ENCODE data around the gene RASL11B. TPM values are rescaled to one million over a fixed set of nuclear protein-coding genes. Genes with fewer than 3 reads are reported as not detected.

The RASL11B gene
- total and polyA plus RNA-seq, 9 of the 15 experiments (the other 6 are each of a cell fraction or from before 2014, with no cell fraction given) = 0.24 to 1.5 (median 0.53) TPM

DNA sequence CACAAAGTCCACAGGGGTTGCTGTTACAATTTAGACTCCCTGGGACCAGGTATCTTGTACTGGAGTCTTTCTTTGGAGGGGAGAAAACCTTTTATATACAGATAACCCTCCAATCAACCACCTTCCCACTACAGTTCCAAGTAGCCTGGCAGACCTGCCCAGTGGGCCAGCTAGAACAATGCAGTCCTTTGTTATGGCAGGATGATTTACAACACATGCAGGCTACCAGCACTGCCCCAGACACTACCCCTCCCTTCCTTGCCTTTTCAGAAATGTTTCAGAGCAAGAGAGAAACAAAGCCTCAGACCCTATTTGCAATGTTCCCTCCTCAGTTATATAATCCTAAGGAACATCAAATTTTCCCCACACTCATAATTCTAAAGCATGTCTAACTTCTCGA is 11.1 kb downstream of the RASL11B start:
- H3K27ac ChIP-seq (ENCODE audit: extremely low read depth, low read depth, low read length) = no peak overlapping the region
- CTCF ChIA-PET (ENCODE audit: low intra/inter-chr PET ratio) = no interaction called here
- H3K4me2 ChIP-seq (ENCODE audit: insufficient read depth, low read length) = no peak overlapping the region
- no peaks in the 10 kb centered on the region for H3K9me1 ChIP-seq (ENCODE audit: control insufficient read depth, insufficient read depth, low read length)
- no peaks in the 10 kb centered on the region for H3K79me2 ChIP-seq (ENCODE audit: control insufficient read depth, insufficient read depth, low read length)
- POLR2A ChIA-PET = no interaction called here
- H3K4me1 ChIP-seq (replicated peaks in 1 of 2; ENCODE audit: control insufficient read depth in 2 of 2, insufficient read depth in 2 of 2, low read length in 2 of 2) = peaks cover 0 to 7% of the 10 kb centered on the region in 2 experiments; a peak in 1 of 5 replicates
- ATAC-seq (no peak), DNase-seq (ENCODE audit: extremely low read depth in 1 of 4, low spot score in 3 of 4) (no peak), FAIRE-seq (no peak)
- no peak overlapping the region for H3K4me3 ChIP-seq
- no peak for TF ChIP-seq TAF15 (IDR thresholded peaks at IDR 0.05; ENCODE audit: low read depth, low read length)
- no TSS peak for BruUV-seq (replicated peaks)
- intact Hi-C loops (cut with micrococcal nuclease) (no loop called here), in situ Hi-C loops (cut with MboI) (no loop called here)
- no peak overlapping the region for H3K9ac ChIP-seq (ENCODE audit: insufficient read depth in 1 of 2, low read depth in 2 of 2, low read length in 2 of 2)
- H3K9me3 ChIP-seq (replicated peaks; ENCODE audit: control insufficient read depth, insufficient read depth, low read depth, low read length) = no peaks in the 10 kb centered on the region
- H2AFZ ChIP-seq (ENCODE audit: low read depth, low read length) = no peak overlapping the region
- H4K20me1 ChIP-seq (replicated peaks; ENCODE audit: control insufficient read depth, insufficient read depth, low read length) = no peaks in the 10 kb centered on the region
- H3K27me3 ChIP-seq (ENCODE audit: control insufficient read depth in 2 of 2, insufficient read depth in 2 of 2, low read length in 2 of 2) = no peaks in the 10 kb centered on the region
- H3K36me3 ChIP-seq (ENCODE audit: control insufficient read depth, insufficient read depth, low read length) = no peaks in the 10 kb centered on the region
- 42% methylated on average over 1 of the region's 1 CpG for WGBS (ENCODE audit: insufficient coverage, low coverage, missing lambda C conversion rate)

GRCh38 chr4:52873861-52874343 is 11.8 kb downstream of the RASL11B start:
- no peaks in the 10 kb centered on the region for H4K20me1 ChIP-seq (replicated peaks; ENCODE audit: control insufficient read depth, insufficient read depth, low read length)
- H3K4me3 ChIP-seq = no peak overlapping the region
- H3K27ac ChIP-seq (ENCODE audit: extremely low read depth, low read depth, low read length) = no peak overlapping the region
- POLR2A ChIA-PET = no interaction called here
- no peak for DNase-seq (ENCODE audit: extremely low read depth in 1 of 4, low spot score in 3 of 4)
- 77% methylated on average over 9 of the region's 10 CpGs for WGBS (ENCODE audit: insufficient coverage, low coverage, missing lambda C conversion rate)
- no peaks in the 10 kb centered on the region for H3K9me3 ChIP-seq (replicated peaks; ENCODE audit: control insufficient read depth, insufficient read depth, low read depth, low read length)
- no peak for ATAC-seq
- no peak overlapping the region for H2AFZ ChIP-seq (ENCODE audit: low read depth, low read length)
- no peaks in the 10 kb centered on the region for H3K79me2 ChIP-seq (ENCODE audit: control insufficient read depth, insufficient read depth, low read length)
- no TSS peak for BruUV-seq (replicated peaks)
- no peak for FAIRE-seq
- no peak overlapping the region for H3K4me2 ChIP-seq (ENCODE audit: insufficient read depth, low read length)
- CTCF ChIA-PET (ENCODE audit: low intra/inter-chr PET ratio) = no interaction called here
- H3K27me3 ChIP-seq (ENCODE audit: control insufficient read depth in 2 of 2, insufficient read depth in 2 of 2, low read length in 2 of 2) = no peaks in the 10 kb centered on the region
- H3K36me3 ChIP-seq (ENCODE audit: control insufficient read depth, insufficient read depth, low read length) = no peaks in the 10 kb centered on the region
- H3K9me1 ChIP-seq (ENCODE audit: control insufficient read depth, insufficient read depth, low read length) = no peaks in the 10 kb centered on the region
- in situ Hi-C loops (cut with MboI) (no loop called here), intact Hi-C loops (cut with micrococcal nuclease) (no loop called here)
- H3K9ac ChIP-seq (ENCODE audit: insufficient read depth in 1 of 2, low read depth in 2 of 2, low read length in 2 of 2) = no peak overlapping the region
- H3K4me1 ChIP-seq (replicated peaks in 1 of 2; ENCODE audit: control insufficient read depth in 2 of 2, insufficient read depth in 2 of 2, low read length in 2 of 2) = peaks cover 0 to 7% of the 10 kb centered on the region in 2 experiments; a peak in 1 of 5 replicates
- no peak for TF ChIP-seq MCM7 (IDR thresholded peaks at IDR 0.05)
- TF ChIP-seq MTA2 (IDR thresholded peaks at IDR 0.05; ENCODE audit: low read depth) = no peak
- no peak for TF ChIP-seq ZNF146 (CRISPR knock-in tag; IDR thresholded peaks at IDR 0.05; ENCODE audit: unreplicated experiment)
- no peak for TF ChIP-seq RBBP5 (IDR thresholded peaks at IDR 0.05; ENCODE audit: borderline replicate concordance, insufficient read depth, low read length, poor library complexity, severe bottlenecking)
- TF ChIP-seq ZNF75A (CRISPR knock-in tag; IDR thresholded peaks at IDR 0.05) = no peak
- no peak for TF ChIP-seq CHCHD3 (CRISPR knock-in tag; IDR thresholded peaks at IDR 0.05)
- TF ChIP-seq KAT8 (IDR thresholded peaks at IDR 0.05; ENCODE audit: low read depth) = no peak
- TF ChIP-seq POLR3G (IDR thresholded peaks at IDR 0.05; ENCODE audit: extremely low read depth, insufficient read length, insufficient replicate concordance) = no peak
- TF ChIP-seq CTBP1 (IDR thresholded peaks at IDR 0.05; ENCODE audit: borderline replicate concordance) = no peak
- no peak for TF ChIP-seq ZBTB5 (IDR thresholded peaks at IDR 0.05)
- no peak for TF ChIP-seq CREB1 (IDR thresholded peaks at IDR 0.05)
- TF ChIP-seq CREB1 (CRISPR knock-in tag; IDR thresholded peaks at IDR 0.05) = no peak
- TF ChIP-seq SETDB1 (IDR thresholded peaks at IDR 0.05; ENCODE audit: low read length) = no peak
- TF ChIP-seq E2F1 (CRISPR knock-in tag; IDR thresholded peaks at IDR 0.05) = no peak
- TF ChIP-seq SNIP1 (IDR thresholded peaks at IDR 0.05; ENCODE audit: low read depth) = no peak

Measured in K562 (cell line).